Measurements from ENCODE around the gene DNASE1L1.
"Not testable (repeated sequence)": the region's sequence is repeated elsewhere in the genome, so short reads cannot be mapped to it uniquely, and the experiment has no call there.

DNASE1L1 gene

DNA sequence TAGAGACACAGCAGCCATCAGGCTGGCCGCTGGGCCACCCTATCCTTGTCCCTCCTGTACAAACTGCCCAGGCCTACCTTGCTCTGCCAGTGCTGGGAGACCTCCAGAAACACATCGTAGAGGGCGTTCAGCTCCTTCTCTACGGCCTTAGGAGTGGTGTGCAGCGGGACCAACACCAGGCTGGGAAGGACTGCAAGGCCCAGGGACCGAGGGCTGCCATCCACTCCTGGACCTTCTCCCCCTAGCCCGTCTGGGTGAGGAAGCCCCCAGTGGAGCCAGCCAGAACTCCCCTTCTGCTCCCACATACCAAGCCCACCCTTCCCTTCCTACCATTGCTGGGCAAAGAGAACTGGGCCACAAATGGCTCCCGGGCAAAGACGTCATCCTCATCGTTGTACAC is 5.9 kb downstream of the DNASE1L1 start:
- FAIRE-seq: no peak

DNA sequence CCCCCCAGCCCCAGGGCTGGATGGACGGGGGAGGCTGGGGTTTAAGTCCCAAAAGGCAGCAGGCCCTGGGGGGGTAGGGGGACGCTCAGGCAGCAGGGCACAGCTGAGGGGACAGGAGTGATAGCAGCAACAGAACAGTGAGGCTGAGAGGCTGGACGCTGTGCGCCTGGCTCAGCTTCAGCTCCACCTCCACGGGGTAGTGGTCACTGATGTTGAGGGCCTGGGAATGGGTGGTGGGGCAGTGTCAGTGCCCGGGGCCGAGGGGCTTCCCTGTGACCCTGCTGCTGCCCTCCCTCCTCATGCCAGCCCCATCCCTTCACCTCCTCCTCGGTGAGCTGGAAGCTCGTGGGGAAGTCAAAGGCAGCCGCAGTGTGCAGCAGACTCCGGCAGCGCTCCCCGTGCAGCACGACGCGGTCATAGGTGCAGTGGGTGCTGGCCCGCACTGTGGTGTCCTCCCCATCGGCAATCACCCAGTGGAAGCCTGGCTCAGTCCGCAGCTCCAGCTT is 6.4 kb downstream of the DNASE1L1 start:
- FAIRE-seq: no peak

DNA sequence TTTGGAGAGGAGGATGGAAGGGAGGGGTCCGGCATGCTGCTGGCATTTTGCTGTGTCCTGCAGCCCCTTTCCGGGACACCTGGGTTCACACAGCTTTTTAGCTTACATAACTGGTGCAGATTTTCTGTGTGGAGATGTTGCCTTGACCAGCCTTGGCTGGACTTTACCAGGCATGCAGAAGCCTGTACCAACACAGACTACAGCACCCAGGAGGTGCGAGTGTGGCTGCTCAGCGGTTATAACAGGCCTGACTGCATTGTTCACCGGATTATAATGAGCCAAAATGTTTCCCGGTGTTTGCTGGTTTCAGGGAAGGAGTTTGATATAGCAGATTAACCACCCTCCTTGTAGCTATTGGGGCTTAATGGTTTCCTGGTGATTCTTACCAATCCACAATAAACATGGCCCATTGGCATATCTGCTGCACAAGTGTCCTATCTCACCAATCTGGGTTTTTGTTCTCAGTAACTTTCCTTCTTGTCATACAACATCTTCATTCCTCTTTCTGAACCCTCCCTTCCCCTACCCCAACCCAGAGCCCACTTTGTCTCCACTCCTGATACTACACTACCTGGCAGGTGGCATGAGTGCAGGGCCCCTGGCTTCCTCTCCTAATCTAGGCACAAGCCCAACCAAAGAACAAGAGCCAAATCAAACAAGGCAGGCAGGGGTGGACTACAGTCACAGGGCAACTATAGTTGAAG is 7.0 kb downstream of the DNASE1L1 start:
- FAIRE-seq: no peak

DNA sequence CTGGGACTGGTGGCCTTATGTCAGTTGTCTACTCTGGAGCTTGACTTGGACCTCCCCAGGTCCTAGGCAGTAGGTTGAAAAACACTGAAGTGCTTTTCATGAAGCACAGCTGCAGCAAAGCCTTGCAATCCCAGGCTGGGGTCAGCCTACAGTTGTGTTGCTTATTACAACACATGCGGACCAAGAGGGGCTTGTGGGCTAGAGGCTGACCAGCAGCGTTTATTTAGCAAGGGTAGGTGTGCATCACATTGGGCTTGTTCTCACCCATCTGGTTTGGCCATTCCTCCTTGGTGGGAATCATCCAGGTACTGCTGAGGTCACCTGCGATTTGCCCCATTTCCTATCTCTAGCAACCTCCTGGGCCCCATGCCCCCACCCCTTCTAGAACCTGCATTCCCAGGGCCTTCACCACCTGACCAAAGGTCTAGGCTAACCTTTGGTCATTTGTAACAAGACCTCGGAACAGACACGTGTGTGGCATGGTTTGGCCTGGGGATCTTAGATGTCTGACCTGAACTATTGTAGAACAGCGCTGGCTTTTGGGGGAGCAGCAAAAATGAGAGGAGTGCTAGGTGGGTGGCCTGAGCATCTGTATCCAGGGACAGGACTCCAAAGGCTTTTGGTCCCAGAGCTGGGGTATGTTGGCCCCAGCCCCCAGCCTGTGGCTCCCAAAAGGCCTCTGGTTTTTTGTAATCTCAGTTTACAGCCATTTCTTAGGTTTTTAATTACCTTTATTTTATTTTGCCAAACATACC is 7.8 kb downstream of the DNASE1L1 start:
- FAIRE-seq: no peak

DNA sequence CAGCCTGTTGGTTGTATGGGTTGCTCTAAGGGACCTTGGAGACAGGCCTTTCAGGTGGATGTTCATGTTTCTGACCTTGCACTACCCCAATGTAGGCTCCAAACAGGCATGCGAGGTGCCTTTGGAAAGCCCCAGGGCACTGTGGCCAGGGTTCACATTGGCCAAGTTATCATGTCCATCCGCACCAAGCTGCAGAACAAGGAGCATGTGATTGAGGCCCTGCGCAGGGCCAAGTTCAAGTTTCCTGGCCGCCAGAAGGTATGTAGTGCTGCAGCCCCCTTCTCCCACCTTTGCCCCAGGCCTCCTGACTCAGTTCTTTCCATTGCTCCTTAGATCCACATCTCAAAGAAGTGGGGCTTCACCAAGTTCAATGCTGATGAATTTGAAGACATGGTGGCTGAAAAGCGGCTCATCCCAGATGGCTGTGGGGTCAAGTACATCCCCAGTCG is 8.7 kb downstream of the DNASE1L1 start:
- not testable (repeated sequence) for FAIRE-seq

DNA sequence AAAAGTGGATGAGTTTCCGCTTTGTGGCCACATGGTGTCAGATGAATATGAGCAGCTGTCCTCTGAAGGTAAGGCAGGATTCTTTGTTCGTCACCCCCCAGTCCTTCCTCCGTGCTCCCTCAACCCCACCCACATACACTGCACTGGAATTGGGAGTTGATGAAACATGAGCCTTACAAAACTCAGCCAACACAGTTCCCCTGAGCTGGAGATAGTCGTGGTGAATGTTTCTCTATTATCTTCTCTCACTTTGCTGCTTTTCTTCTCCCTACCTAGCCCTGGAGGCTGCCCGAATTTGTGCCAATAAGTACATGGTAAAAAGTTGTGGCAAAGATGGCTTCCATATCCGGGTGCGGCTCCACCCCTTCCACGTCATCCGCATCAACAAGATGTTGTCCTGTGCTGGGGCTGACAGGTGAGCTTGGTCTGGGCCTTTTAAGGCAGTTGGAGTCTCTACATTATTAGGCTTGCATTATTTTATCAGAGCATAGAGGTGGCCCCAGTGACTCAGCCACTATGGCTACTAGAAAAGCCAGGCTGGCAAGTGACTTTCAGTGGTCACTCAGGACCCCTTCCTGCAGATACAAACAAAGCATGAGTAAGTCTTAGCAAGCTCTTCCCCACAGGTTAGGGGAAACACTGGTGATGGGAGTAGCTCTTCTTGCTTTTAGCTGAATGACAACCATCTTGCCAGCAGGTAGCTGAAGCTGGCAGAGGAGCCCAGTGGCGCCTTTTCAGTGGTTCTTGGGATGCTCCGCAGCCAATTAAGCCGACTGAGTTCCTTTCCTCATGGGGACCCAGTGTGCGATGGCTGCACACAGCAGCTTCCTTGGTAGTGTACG is 9.3 kb downstream of the DNASE1L1 start:
- no peak for FAIRE-seq

DNA sequence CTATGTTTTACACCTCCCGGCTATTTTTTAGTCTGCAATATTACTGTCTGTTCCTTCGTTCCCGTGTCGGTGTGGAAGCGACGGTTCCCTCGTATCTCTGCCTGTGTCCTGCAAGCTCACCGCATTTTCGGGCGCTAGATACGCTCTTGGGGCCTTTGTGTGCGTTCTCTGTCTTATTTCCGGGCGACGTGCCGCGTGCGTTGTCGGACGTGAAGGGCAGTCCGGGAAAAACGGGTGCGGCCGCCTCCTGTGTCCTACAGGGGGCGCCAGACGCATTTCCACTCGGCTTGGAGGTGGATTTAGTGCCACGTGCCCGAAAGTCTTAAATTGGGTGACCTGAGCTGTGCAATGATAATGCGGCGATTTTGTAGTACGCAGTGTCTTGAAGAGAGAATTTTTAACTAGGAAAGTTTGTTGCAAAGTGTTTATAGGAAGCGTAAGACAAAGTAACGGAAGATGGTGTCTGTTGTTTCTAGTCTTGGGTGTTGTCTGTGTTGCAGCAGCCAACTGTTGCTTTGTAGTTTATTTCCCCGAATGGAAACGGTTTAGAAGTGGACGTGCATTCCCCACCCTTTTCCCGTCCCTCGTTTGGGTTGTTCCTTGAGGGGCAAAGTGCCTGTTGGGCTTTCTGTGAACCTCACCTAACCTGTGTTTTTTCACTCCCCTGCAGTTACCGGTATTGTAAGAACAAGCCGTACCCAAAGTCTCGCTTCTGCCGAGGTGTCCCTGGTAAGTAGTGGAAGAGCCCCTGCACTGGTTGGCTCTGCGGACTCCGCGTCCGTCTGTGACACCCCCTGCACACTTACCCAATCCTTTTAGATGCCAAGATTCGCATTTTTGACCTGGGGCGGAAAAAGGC is 10.2 kb downstream of the DNASE1L1 start:
- no peak for FAIRE-seq

DNA sequence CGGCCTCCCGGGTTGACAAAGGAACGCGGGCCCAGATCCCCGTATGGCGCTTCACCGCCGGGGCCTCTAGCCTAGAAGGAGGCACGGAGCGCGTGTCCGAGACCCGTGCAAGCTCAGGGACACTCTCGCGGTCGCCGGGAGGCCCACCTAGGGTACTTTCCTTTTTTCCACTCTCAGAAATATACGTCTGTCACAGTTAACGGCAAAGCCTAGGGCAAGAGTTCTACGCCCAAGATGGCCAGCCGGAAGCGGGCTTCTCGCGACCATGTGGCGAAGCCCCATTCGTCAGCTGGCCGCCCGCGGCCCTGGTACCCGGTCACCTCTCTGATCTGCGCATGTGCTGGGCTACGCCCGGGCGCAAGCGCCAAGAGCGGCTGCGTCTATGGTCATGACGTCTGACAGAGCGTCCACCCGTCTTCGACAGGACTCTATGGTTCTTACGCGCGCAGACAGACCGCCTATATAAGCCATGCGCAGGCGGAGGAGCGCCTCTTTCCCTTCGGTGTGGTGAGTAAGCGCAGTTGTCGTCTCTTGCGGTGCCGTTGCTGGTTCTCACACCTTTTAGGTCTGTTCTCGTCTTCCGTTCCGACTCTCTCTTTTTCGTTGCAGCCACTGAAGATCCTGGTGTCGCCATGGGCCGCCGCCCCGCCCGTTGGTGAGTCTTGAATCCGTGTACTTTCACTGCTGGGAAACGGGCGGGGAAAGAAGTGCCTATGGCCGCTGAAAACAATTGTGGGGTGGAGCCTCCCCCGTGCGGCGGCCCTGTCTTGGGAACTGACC is 11.0 kb downstream of the DNASE1L1 start, which contains the start of gene RPL10:
TSS of gene RPL10 (plus strand) at position 490 of the 780 bp plus-strand sequence. CDS start at position 633, 143 bp downstream.
- no peak for FAIRE-seq

DNA sequence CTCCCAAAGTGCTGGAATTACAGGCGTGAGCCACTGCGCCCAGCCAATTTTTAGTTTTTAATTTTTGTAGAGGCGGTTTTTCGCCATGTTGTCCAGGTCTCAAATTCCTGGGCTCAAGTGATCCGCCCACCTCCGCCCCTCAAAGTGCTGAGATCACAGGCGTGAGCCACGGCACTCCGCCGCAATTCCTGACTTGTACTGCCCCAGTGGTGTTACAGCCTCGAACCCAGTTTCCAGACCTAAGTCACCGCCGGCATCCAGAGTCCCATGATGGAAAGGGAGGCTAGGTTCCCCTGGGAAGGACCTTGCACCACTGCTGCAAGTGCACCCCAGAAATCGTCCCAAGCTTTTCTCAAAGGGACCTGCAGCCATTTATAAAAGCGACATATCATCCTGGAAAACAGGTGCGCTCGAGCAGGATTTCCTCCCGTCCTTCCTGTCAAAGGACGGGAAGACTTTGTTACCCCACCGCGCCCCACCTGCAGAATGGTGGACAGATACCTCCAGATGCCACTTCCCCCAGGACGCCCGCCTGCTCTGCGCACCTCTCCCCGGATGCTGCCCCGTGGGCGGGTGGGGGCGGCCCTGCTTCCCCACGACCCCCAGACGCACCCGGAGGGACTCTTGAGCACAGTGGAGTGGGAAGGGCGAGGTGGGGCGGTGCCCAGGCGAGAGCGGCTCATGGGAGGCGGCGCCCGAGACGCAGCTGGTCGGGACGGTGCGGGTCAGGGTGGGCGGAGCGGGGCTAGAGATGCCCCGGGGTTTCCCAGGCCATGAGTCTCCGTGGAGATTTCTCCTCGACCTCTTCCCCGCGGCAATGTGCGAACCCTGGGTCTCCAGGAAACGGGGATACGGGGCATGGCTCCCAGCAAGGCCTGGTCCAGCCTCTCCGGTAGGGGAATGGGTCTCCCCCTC is 11.8 kb downstream of the DNASE1L1 start:
- no peak for FAIRE-seq

DNA sequence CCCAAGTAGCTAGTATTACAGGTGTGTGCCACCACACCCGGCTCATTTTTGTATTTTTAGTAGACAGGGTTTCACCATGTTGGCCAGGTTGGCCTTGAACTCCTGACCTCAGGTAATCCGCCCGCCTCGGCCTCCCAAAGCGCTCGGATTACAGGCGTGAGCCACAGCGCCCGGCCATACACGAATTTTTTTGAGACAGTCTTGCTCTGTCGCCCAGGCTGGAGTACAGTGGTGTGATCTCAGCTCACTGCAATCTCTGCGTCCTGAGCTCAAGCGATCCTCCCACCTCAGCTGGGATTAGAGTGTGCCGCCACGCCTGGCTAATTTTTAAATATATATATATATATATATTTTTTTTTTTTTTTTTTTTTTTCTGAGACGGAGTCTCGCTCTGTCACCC is 12.7 kb downstream of the DNASE1L1 start:
- FAIRE-seq: not testable (repeated sequence)

DNA sequence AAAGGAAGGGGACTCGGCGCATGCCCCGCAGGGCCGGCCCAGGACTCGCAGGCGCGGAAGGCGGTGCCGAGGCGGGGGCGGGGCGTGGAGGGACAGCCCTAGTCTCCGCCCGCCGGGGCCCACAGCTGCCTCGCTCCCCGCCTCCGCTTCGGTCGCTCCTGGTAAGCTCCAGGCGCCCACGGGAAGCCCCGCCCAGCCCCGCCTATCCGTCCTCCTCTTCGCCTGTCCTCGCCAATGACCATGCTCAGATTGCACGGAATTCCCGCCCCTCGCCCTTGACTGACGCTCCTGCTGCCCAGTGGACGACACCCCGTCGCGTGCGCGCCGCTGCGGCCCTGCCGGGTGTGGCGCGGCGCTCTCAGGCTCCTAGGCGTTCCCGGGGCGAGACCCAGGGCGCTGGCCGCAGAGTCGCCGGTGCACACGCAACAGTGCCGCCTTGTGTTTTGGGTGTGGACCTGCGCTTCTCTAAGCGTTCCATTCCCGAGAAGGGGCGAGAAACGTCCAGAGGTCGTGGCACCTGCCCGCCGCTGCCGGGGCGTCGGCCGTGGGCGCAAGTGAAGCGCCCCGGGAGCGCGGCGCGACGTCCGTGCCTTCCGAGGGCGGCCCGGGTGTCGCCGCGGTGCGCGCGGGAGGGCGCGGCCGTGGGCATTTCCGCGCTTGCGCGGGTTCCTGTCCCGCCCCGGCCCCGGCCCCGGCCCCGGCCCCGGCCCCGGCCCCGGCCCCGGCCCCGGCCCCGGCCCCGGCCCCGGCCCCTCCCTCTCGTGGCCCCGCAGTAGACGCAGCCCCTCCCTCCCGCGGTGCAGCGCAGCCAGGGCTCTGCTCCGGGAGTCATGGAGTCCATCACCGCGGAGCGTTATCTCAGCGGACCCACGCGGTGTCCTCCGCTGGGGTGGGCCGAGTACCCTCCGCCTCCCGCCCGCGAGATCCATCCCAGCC is 19.0 kb downstream of the DNASE1L1 start:
- FAIRE-seq: peak; percentile 81

DNA sequence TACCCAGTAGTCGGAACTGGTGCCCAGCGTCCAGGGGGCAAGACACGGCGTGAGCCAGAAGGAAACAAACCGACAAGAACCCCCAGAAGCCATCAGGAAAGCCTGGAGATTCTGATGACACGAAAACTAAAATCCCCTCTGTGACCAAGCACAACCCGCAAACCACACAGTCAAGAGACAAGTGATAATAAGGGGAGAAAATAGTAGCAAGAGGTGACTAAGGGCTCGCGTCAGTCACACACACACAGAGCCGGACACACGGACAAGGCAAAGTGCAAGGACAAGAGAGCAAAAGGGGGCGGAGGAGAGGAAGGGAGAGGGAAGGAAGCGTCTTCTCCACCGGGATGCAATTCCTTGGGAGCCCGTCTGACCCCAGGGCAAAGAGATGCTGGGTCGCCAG is 20.4 kb downstream of the DNASE1L1 start:
- FAIRE-seq: not testable (repeated sequence)

DNA sequence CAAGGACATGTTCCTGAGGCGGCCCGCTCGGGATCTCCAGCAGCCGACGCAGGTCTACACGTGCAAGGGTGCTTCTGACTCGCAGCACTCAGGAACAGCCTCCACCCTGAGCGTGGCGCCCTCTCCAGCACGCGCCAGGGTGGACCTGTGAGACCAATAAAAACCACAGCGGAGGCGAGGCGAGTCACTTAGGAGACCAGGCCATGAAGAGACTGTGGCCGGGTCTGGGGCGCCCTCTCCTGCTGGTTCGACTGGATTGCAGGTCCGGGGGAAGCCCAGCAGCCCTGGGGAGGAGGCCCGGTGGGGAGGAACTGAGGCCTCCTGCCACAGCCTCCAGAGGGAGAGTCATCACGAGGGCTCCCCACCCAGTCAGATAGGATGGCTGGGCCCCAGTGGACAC is 21.0 kb downstream of the DNASE1L1 start:
- peak; percentile 60 for FAIRE-seq

DNA sequence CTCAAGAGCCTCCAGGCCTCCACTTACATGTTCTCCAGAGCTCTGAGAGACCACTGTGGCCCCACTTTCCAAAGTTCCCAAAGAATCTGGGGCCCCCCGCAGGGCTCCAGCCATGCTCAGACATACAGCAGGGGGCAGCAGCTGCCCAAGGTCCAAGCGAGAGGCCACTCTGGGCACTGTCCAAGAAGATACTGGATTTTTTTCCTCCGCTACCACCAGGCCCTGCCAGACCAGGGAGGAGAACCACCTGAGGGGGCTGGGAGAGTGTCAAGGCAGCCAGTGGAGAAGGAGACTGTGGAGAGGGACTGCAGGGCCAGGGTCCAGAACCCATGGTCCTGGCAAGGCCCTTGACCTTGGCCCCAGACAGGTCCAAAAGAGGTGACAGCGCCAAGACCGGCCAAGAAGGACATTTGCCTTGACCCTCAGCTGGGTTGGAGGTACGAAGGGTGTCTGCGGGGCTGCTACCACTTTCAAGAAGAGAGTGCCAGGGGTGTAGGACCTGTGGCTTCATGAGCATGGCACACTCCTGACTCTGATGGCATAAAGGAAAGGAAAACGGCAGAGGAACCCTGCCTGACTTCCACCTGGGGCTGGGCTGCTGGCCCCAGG is 24.7 kb downstream of the DNASE1L1 start:
- no peak for FAIRE-seq

DNA sequence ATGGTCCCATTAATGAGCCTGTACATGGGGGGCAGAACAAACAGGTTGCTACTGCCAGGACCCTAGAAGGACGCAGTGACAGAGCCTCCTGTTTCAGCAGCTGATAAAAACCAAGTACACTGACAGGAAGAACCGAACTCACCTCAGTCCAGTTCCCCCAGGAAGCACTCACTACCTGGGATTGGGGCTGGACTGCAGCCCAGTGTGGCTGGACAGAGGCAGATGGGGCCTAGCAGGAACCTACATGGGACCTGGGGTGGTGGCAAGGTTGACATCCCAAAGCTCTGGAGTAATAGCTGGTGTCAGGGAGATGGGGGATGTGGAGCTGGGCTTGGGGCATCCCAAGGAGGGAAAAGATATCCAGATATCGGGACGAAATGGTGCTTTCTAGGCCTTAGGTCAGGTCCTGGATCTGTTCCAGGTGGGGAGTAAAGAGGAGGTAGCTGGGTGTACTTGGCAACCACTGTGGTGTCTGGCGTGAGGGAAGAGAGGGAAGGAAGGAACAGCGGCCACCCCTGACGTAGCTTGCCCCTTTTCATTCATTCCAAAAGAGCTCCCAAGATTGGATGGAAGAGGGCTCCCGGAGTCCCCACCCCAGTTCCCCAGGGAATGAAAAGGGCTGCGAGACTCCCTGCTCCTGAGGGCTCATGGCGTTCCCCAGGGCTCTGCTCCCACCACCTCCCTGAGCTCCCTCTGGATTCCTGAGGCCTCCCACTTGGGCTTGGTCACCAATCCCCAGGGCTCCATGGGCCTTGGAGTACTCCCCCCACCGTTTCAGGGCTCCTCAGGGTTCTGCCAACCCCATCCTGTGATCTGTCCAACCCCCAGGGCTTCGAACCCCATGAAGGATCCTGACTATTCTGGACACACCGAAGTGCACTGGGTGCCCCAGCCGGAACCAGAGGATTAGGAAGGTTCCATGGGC is 25.4 kb downstream of the DNASE1L1 start:
- no peak for FAIRE-seq

DNA sequence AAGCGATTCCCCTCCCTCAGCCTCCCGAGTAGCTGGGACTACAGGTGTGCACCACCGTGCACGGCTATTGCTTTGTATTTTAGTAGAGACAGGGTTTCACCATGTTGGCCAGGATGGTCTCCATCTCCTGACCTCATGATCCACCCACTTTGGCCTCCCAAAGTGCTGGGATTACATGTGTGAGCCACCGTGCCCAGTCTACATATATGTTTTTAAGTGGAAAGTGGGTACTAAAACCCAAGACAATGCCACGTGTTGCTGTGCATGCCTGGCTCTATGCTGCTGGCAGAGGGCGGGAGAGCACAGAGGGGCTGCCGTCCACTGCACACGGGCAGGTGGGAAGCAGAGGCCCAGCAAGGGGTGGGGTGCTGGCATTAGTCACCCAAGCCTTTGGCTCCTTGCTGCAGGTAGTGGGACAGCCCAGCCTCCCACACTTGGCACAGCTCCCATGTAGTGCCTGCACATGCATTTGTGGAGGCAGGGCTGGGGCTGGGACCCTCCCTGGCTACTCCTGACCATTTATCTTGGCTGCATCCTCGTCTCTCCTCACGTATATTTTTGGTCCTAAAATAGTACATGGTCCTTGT is 26.5 kb downstream of the DNASE1L1 start:
- FAIRE-seq: no peak

DNA sequence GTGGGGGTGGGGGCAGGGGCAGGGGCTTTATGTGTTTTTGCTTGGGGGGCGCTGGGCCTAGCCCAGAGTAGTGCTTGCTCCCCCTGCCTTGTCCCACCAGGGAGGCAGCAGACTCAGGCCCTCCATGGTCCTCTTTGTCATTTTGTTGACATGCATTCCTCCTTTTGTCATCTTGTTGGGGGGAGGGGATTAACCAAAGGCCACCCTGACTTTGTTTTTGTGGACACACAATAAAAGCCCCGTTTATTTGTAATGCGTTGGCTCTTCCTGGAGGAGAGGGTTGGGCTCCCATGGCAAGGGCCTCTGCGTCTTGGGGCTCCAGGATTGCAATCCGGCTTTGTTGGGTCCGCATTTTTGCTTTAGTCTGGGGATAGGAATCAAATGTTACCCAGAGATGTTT is 27.8 kb downstream of the DNASE1L1 start:
- no peak for FAIRE-seq

All from A204.1 (cell line).